Adipocyte (in vitro differentiated cells): Measurements from ENCODE around the gene PDIA4.
A peak's percentile ranks its signal among the peaks of the same experiment; 100 is the strongest.

Experiments used
- DNase-seq: peaks from one replicate; pipeline ENCODE4 v3.0.0-alpha.2; 2015; ENCODE audit warnings: low read depth
- H3K27me3 ChIP-seq: replicated peaks from 2 replicates; pipeline ENCODE4 v1.7.0; 2013; ENCODE audit warnings: mild to moderate bottlenecking, low read length, moderate library complexity; ENCODE audit not compliant: control insufficient read depth, insufficient read depth
- H3K36me3 ChIP-seq: 2 replicates; pipeline ENCODE4 v1.7.0; 2013; ENCODE audit warnings: low read length, mild to moderate bottlenecking, moderate library complexity; ENCODE audit not compliant: control insufficient read depth, insufficient read depth, severe bottlenecking
- H3K4me1 ChIP-seq: 2 replicates; pipeline ENCODE4 v1.7.0; 2013; ENCODE audit warnings: mild to moderate bottlenecking, low read length, moderate library complexity; ENCODE audit not compliant: control insufficient read depth, insufficient read depth
- H3K4me3 ChIP-seq: 2 replicates; pipeline ENCODE4 v1.7.0; 2013; ENCODE audit warnings: mild to moderate bottlenecking, low read length, moderate library complexity
- H3K9ac ChIP-seq: 2 replicates; pipeline ENCODE4 v1.7.0; 2013; ENCODE audit warnings: mild to moderate bottlenecking, low read length, moderate library complexity
- H3K9me3 ChIP-seq: 2 replicates; pipeline ENCODE4 v1.7.0; 2013; ENCODE audit warnings: mild to moderate bottlenecking, low read length, moderate library complexity; ENCODE audit not compliant: control insufficient read depth

Gene PDIA4, protein sequence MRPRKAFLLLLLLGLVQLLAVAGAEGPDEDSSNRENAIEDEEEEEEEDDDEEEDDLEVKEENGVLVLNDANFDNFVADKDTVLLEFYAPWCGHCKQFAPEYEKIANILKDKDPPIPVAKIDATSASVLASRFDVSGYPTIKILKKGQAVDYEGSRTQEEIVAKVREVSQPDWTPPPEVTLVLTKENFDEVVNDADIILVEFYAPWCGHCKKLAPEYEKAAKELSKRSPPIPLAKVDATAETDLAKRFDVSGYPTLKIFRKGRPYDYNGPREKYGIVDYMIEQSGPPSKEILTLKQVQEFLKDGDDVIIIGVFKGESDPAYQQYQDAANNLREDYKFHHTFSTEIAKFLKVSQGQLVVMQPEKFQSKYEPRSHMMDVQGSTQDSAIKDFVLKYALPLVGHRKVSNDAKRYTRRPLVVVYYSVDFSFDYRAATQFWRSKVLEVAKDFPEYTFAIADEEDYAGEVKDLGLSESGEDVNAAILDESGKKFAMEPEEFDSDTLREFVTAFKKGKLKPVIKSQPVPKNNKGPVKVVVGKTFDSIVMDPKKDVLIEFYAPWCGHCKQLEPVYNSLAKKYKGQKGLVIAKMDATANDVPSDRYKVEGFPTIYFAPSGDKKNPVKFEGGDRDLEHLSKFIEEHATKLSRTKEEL

DNA sequence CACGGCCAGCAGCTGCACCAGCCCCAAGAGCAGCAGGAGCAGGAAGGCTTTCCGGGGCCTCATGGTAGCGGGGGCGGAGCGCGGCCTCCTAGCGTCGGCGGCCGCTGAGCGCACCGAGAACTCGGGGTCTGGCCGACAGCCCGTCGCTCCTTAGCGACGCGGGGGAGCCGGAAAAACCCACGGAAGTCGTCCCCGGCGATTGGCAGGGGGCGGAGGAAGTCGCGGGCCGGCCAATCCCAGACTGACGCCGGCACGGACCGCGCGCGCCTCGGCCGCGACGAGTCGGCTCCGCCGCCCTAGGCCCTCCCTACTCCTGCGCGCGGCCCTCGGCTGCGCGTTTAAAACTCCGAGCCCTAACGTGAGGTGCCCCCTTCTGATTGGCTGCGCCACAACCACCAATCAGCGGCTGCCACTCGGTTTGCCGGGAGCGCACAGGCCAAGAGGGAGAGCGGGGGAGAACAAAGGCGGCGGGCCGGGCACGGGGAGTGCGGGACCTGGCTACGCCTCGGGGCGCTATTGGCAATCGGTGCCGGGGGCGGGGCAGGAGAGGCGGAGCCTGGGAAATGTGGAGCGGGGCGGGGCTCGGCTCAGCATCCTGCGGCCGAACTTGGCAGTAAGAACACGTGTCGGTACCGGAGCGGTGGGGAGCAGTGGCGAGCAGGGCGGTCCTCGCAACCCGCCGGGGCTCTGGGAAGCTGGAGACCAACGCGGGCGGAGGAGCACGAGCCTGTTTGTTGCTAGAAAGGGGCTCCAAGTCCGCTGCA lies at the start of gene PDIA4:
Gene PDIA4, minus strand, starts transcription at position 160 of the 764 bp plus-strand sequence. Its CDS starts 97 bp downstream, at position 63.
- peak; percentile 99 for DNase-seq

DNA sequence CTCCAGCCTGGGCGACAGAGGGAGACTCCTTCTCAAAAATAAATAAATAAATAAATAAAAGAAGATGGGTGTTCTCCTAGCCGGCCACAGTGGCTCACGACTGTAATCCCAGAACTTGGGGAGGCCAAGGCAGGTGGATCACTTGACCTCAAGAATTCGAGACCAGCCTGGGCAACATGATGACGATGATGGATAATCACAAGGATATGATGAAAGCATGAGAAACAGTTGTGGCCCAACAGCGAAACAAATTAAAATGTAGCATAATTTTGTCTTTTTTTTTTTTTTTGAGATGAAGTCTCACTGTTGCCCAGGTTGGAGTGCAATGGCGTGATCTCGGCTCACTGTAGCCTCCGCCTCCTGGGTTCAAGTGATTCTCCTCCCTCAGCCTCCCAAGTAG lies 49.3 kb upstream of the PDIA4 start:
- Histone ChIP-seq H3K4me1 (no peaks in the 10 kb centered on the region), H3K36me3 (peaks cover 5% of the 10 kb centered on the region), H3K27me3 (no peaks in the 10 kb centered on the region)

More for the DNA sequence above, at the start of gene PDIA4:
- H3K27me3 ChIP-seq: no peaks in the 10 kb centered on the region
- no peaks in the 10 kb centered on the region for H3K9me3 ChIP-seq
- peak within 1 kb of the TSS; percentile 94 for H3K4me3 ChIP-seq
- H3K9ac ChIP-seq: peak within 1 kb of the TSS; percentile 95
- no peaks in the 10 kb centered on the region for H3K36me3 ChIP-seq
- H3K4me1 ChIP-seq: peaks cover 17% of the 10 kb centered on the region

DNA sequence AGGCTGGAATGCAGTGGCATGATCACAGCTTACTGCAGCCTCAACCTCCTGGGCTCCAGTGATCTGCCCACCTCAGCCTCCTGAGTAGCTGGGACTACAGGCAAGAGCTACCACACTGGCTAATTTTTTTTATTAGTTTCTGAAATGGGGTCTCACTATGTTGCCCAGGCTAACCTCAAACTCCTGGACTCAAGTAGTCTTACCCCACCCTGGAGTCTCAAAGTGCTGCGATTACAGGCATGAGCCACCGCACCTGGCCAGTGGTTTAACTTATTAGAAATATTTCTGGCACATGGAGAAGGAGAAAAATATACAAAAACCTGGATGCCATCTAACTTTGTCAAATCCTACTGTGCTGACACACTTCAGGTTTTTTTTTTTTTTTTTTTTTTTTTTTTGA lies 47.0 kb upstream of the PDIA4 start:
- Histone ChIP-seq H3K4me1 (no peaks in the 10 kb centered on the region), H3K4me3 (no peak overlapping the region), H3K27me3 (no peaks in the 10 kb centered on the region), H3K36me3 (peaks cover 27% of the 10 kb centered on the region), H3K9ac (no peak overlapping the region), H3K9me3 (no peaks in the 10 kb centered on the region)
- DNase-seq: no peak

More for the DNA sequence above, 49.3 kb upstream of the PDIA4 start:
- Histone ChIP-seq H3K4me3 (no peak overlapping the region), H3K9me3 (no peaks in the 10 kb centered on the region), H3K9ac (no peak overlapping the region)
- no peak for DNase-seq

DNA sequence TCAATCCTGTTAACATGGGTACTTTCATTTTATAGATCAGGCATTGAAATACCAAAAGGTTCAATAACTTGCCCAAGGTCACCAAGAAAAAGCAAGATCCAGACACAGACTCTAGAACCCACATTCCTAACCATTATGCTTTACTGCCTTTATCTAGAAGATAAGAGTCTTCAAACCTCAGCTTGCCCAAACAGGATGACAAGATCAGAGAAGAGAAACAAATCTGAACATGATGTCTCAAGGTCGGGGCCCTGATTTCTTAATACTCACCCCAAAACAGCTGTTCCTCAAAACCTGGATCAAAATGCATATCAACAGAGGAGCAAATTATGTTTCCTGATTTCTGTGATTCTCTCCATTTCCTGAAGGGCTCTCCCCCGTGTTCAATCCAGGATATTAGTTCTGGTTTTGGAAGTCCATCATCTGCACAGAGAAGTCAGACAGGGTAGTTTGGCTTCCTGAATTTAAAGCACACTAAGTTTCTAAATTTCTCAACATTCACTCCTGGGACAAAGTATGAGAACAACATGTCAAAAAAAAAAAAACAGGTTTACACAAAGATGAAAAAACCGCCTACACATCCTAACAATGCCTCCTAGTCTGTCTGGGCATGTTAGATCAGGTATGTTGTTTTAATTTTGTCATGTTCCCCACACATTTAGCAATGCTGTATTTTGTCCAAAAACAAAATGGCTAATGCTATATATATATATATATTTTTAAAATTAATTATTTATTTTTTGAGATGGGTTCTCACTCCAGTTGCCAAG lies 46.0 kb upstream of the PDIA4 start:
- peaks cover 30% of the 10 kb centered on the region for H3K36me3 ChIP-seq
- no peak for DNase-seq
- no peaks in the 10 kb centered on the region for H3K27me3 ChIP-seq
- H3K9ac ChIP-seq: no peak overlapping the region
- H3K4me1 ChIP-seq: no peaks in the 10 kb centered on the region
- H3K9me3 ChIP-seq: no peaks in the 10 kb centered on the region
- H3K4me3 ChIP-seq: no peak overlapping the region

DNA sequence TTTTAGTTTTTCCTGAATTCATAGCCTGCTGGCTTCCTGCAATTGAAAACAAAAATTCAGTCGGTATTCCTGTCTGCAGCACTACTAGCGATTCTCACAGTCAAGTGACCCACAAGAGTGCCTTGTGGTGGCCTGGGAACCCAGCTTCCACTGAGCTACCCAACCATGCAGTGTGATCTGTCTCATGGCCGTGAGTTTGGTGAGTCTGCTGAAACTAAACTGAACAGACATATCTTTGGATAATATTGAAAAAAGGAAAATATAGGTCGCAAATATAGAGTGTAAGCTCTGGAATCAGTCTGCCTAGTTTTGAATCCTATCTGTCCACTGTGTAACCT lies 44.1 kb upstream of the PDIA4 start:
- H3K9ac ChIP-seq: no peak overlapping the region
- no peak for DNase-seq
- H3K27me3 ChIP-seq: no peaks in the 10 kb centered on the region
- H3K9me3 ChIP-seq: no peaks in the 10 kb centered on the region
- no peaks in the 10 kb centered on the region for H3K4me1 ChIP-seq
- H3K4me3 ChIP-seq: no peak overlapping the region
- H3K36me3 ChIP-seq: peaks cover 35% of the 10 kb centered on the region

DNA sequence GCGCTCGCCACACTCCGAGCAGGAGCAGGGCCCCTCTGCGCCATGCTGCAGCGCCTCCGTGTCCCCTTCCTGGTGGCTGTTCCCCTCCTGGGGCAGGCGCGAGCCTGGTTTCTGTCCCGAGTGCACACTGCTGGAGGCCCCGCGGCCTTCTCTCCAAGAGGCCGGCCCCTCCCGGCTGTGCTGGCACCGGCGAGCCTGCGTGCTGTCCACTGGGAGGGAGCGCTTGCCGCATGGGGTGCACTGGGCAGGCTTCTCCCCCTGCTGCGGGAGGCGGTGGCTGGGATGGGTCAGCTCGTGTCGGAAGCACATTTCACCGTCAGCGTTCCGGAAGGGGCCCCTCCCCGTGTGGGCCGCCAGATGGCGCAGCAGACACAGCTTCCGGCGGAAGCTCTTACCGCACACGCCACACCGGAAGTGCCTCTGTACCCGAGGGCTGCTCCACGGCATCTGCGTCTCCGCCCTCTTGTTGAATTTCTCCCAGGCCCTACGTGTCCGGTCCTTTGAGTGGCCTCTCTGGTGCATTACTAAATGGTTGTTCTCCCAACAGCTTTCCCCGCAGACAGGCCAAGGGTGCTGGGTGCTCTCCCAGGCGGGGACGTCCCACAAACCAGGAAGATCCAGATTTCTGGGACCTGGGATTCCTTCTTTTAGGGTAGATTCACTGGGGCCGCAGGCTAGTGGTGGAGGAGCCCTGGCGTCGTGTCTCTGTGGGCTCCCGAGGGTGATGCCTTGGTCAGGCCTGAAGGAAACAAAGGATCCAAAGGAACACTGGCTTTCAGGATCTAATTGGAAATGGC lies 43.5 kb upstream of the PDIA4 start:
- no peaks in the 10 kb centered on the region for H3K9me3 ChIP-seq
- H3K4me1 ChIP-seq: no peaks in the 10 kb centered on the region
- peaks cover 35% of the 10 kb centered on the region for H3K36me3 ChIP-seq
- no peak for DNase-seq
- no peak overlapping the region for H3K9ac ChIP-seq
- H3K27me3 ChIP-seq: no peaks in the 10 kb centered on the region
- H3K4me3 ChIP-seq: no peak overlapping the region

DNA sequence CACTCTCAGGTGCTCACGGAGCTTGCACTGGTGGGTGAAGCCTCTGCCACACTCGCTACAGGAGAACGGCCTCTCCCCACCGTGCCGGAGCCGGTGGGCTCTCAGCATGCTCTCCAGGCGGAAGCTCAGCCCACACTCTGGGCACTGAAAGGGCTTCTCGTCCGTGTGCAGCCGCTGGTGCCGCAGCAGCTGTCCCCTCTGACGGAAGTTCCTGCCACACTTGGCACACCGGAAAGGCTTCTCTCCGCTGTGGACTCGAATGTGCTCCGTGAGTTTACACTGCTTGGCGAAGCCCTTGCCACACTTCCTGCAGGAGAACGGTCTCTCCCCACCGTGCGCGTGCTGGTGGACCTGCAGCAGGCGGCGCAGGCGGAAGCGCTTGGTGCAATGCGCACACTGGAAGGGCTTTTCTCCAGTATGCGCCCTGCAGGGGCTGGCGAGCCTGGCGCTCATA lies 42.9 kb upstream of the PDIA4 start:
- no peak for DNase-seq
- peaks cover 35% of the 10 kb centered on the region for H3K36me3 ChIP-seq
- H3K4me1 ChIP-seq: no peaks in the 10 kb centered on the region
- H3K9me3 ChIP-seq: no peaks in the 10 kb centered on the region
- no peak overlapping the region for H3K9ac ChIP-seq
- H3K4me3 ChIP-seq: no peak overlapping the region
- no peaks in the 10 kb centered on the region for H3K27me3 ChIP-seq

DNA sequence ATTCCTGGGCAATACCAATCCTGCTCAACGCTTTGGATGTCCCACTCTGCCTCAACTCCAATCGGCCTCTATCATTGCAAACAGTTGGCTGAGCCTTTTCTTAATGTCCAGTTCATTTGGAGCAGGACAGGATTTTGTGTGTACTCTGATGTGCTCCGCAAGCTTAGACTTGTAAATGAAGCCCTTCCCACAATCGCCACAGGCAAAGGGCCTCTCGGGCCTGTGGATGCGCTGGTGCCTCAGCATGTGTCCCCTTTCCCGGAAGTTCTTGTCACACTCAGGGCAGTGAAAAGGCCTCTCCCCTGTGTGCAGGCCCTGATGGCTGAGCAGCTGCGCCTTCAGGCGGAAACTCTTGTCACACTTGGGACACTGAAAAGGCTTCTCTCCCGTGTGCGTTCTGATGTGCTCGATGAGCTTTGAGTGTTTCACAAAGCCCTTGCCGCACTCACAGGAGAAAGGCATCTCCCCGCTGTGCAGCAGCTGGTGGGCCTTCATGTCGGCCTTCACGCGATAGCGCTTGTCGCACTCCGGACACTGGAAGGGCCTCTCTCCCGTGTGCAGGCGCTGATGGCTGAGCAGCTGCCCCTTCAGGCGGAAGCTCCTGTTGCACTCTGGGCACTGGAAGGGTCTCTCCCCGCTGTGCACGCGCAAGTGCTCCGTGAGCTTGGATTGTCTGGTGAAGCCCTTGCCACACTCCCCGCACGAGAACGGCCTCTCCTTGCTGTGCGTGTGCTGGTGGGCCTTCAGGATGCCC lies 42.2 kb upstream of the PDIA4 start:
- peaks cover 35% of the 10 kb centered on the region for H3K36me3 ChIP-seq

DNA sequence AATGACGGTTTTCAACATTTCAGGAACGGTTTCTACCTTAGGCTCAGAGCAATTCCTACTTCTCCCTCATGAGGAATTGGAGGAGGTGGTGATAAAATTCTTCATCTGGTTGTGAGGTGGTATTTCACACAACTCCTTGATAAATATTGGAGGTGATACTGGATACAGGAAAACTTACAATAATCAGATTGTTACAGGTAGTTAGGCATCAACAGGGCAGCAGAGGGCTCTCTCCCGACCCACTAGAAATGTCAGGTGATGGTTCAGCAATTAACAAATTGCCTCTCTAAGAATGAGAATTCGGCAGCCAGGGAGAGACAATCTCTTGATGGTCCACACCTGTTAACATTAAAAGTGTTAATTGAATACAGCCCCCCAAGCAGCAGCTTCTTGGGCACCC lies 39.6 kb upstream of the PDIA4 start:
- H3K4me1 ChIP-seq: no peaks in the 10 kb centered on the region
- no peak overlapping the region for H3K4me3 ChIP-seq
- H3K27me3 ChIP-seq: no peaks in the 10 kb centered on the region
- no peak for DNase-seq
- H3K9ac ChIP-seq: no peak overlapping the region
- H3K36me3 ChIP-seq: peaks cover 33% of the 10 kb centered on the region
- no peaks in the 10 kb centered on the region for H3K9me3 ChIP-seq

More for the DNA sequence above, 42.2 kb upstream of the PDIA4 start:
- Histone ChIP-seq H3K4me1 (no peaks in the 10 kb centered on the region), H3K9me3 (no peaks in the 10 kb centered on the region), H3K4me3 (no peak overlapping the region), H3K9ac (no peak overlapping the region), H3K27me3 (no peaks in the 10 kb centered on the region)
- DNase-seq: no peak

DNA sequence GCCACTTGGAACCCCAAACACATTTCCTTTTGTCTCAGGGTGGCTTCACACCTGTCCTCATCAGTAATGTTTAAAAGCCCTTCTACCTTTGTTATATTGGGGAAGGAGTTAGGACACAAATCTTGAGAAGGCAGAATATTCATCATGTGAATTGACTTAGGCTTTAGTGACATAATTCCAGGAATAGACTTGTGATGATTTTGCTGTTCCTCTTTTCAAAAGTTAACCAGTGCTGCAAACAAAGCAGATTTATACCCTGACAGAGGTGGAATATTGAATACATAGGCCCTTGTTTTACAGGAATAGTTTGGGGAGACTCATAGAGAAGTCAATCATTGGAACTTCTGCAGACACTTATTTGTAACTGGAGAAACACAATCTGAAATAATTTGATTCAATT lies 35.2 kb upstream of the PDIA4 start:
- no peaks in the 10 kb centered on the region for H3K9me3 ChIP-seq
- no peak overlapping the region for H3K9ac ChIP-seq
- no peak overlapping the region for H3K4me3 ChIP-seq
- no peaks in the 10 kb centered on the region for H3K27me3 ChIP-seq
- no peaks in the 10 kb centered on the region for H3K4me1 ChIP-seq
- peaks cover 5% of the 10 kb centered on the region for H3K36me3 ChIP-seq
- no peak for DNase-seq
